Mucosa of descending colon (tissue), 3 donors: Measurements from ENCODE around the gene ARMC10. TPM values are rescaled to one million over a fixed set of nuclear protein-coding genes. Genes with fewer than 3 reads are reported as not detected.

ENCODE experiments used
- ATAC-seq: fragments of 200-7000 bp; cut with Tn5 transposase; one replicate; pipeline ENCODE4 v1.9.1; 2020; ENCODE audit warnings: mild to moderate bottlenecking, moderate library complexity
- DNase-seq, 3 donors: peaks; one replicate each; pipeline ENCODE4 v3.0.0-alpha.2; 2020
- H3K36me3 ChIP-seq: fragments of 200-600 bp; one replicate; pipeline ENCODE4 v1.8.0; 2021; ENCODE audit warnings: low read depth, mild to moderate bottlenecking
- H3K4me1 ChIP-seq: fragments of 200-600 bp; one replicate; pipeline ENCODE4 v1.8.0; 2021; ENCODE audit warnings: low read depth, mild to moderate bottlenecking
- H3K4me3 ChIP-seq: fragments of 200-600 bp; one replicate; pipeline ENCODE4 v1.8.0; 2021; ENCODE audit warnings: mild to moderate bottlenecking
- H3K9me3 ChIP-seq: fragments of 200-600 bp; one replicate; pipeline ENCODE4 v1.8.0; 2021; ENCODE audit warnings: mild to moderate bottlenecking
- CTCF ChIP-seq: fragments of 200-600 bp; IDR thresholded peaks from one replicate; pipeline ENCODE4 v1.8.0; 2022; ENCODE audit warnings: antibody characterized with exemption, mild to moderate bottlenecking
- intact Hi-C, 2 donors: fragments of 100-400 bp; cut with DNase I in 1 of 2; cut with micrococcal nuclease in 1 of 2; formaldehyde crosslinking; loops; one replicate each; pipeline versions ENCODE4 v1.11.0 to v1.11.1; 2022; cut with DNase I, micrococcal nuclease
- total RNA-seq, 3 donors: library from RNA; stranded (reverse); fragmentation: NEBNext Ultra II Directional in 2 of 3; extraction: Animal tissue kit (Norgen Biotek cat#: 25700) in 2 of 3; gene quantifications; one replicate each; pipeline versions ENCODE4 v1.2.1 to v1.2.4, GENCODE V29; 2021 to 2023
- donor health status: DM: no; HTN: no; CAD: no; lungs with moderate emphysema.
- donor health status: DM: no; HTN: no; CAD: no.
- donor health status: DM: no; HTN: yes; CAD: no.

Gene ARMC10
- total RNA-seq, 3 donors from 2014 or later: 28.1 to 36.1 (median 32.2) TPM

- no peak for TF ChIP-seq CTCF
- DNase-seq: peak in 2 of 3 donors; percentile 36 to 39
- ATAC-seq: peak; percentile 34
- Histone ChIP-seq H3K4me3 (no peak overlapping the region), H3K4me1 (no peaks in the 10 kb centered on the region), H3K9me3 (no peaks in the 10 kb centered on the region), H3K36me3 (no peaks in the 10 kb centered on the region)
- intact Hi-C loops: no loop called here
Measured at GRCh38 chr7:103065667-103066066, 9.3 kb upstream of the ARMC10 start.

GRCh38 chr7:103068414-103069403, 6.2 kb upstream of the ARMC10 start:
- TF ChIP-seq CTCF: no peak
- Histone ChIP-seq H3K36me3 (no peaks in the 10 kb centered on the region), H3K4me3 (no peak overlapping the region), H3K9me3 (no peaks in the 10 kb centered on the region), H3K4me1 (peaks cover 3% of the 10 kb centered on the region)
- intact Hi-C loops: no loop called here
- DNase-seq (no peak), ATAC-seq (no peak)

GRCh38 chr7:103071000-103071399, 3.9 kb upstream of the ARMC10 start:
- TF ChIP-seq CTCF: no peak
- no peaks in the 10 kb centered on the region for H3K36me3 ChIP-seq
- intact Hi-C loops: no loop called here

GRCh38 chr7:103073989-103074518, 886 bp upstream of the ARMC10 start:
- Histone ChIP-seq H3K4me3 (peak overlapping the region; percentile 68), H3K36me3 (no peaks in the 10 kb centered on the region), H3K9me3 (no peaks in the 10 kb centered on the region), H3K4me1 (peaks cover 24% of the 10 kb centered on the region)
- TF ChIP-seq CTCF: no peak
- DNase-seq (peak in 1 of 3 donors; percentile 39), ATAC-seq (peak; percentile 9)
- intact Hi-C loops: no loop called here

More at GRCh38 chr7:103071000-103071399, 3.9 kb upstream of the ARMC10 start:
- Histone ChIP-seq H3K4me1 (peaks cover 12% of the 10 kb centered on the region), H3K4me3 (no peak overlapping the region), H3K9me3 (no peaks in the 10 kb centered on the region)
- DNase-seq: no peak
- ATAC-seq: no peak

GRCh38 chr7:103075337-103075918, 488 bp downstream of the ARMC10 start:
- Histone ChIP-seq H3K4me3 (peak overlapping the region; percentile 68), H3K9me3 (no peaks in the 10 kb centered on the region), H3K4me1 (peaks cover 24% of the 10 kb centered on the region), H3K36me3 (no peaks in the 10 kb centered on the region)
- DNase-seq: peak; percentile 53 to 81 (median 63)
- no peak for TF ChIP-seq CTCF
- intact Hi-C loops: no loop called here
- ATAC-seq: peak; percentile 36
